Uterus (tissue), 4 donors: ENCODE data around the gene TRIP10. TPM values are rescaled to one million over a fixed set of nuclear protein-coding genes. Genes with fewer than 3 reads are reported as not detected.

Source experiments
- DNase-seq, 2 donors: peaks; one replicate each; pipeline ENCODE4 v3.0.0-alpha.2; 2019 to 2020
- H3K27ac ChIP-seq, 2 donors: fragments of 200-600 bp; sonication (generic); 1 replicate in 1 of 2; 2 replicates in 1 of 2; pipeline ENCODE4 v1.5.1; 2016 to 2018
- H3K27me3 ChIP-seq, 2 donors: fragments of 200-600 bp; sonication (generic); one replicate each; pipeline ENCODE4 v1.5.1; 2018 to 2019; ENCODE audit warnings: control low read depth in 1 of 2
- H3K36me3 ChIP-seq, 2 donors: fragments of 200-600 bp; sonication (generic); one replicate each; pipeline ENCODE4 v1.5.1; 2019; ENCODE audit warnings: control low read depth in 1 of 2
- H3K4me1 ChIP-seq, 2 donors: fragments of 200-600 bp; sonication (generic); one replicate each; pipeline ENCODE4 v1.5.1; 2018 to 2019; ENCODE audit warnings: control low read depth in 1 of 2
- H3K4me3 ChIP-seq, 2 donors: fragments of 200-600 bp; sonication (generic); 1 replicate in 1 of 2; 2 replicates in 1 of 2; pipeline ENCODE4 v1.5.1; 2018 to 2019; ENCODE audit warnings: mild to moderate bottlenecking in 1 of 2
- H3K9me3 ChIP-seq, 2 donors: fragments of 200-600 bp; sonication (generic); one replicate each; pipeline ENCODE4 v1.5.1; 2019; ENCODE audit warnings: control low read depth in 1 of 2
- CTCF ChIP-seq, 4 experiments: fragments of 200-600 bp in 2 of 4; fragments of 450-650 bp in 2 of 4; sonication (generic) in 2 of 4; IDR thresholded peaks; one replicate each; pipeline ENCODE4 v1.5.1; 2016 to 2019; ENCODE audit warnings: antibody characterized with exemption in 4 of 4, mild to moderate bottlenecking in 2 of 4, moderate library complexity in 1 of 4
- POLR2A ChIP-seq, 2 donors: fragments of 450-650 bp; IDR thresholded peaks; one replicate each; pipeline ENCODE4 v1.6.1; 2016; ENCODE audit warnings: antibody characterized with exemption in 2 of 2, mild to moderate bottlenecking in 1 of 2, moderate library complexity in 1 of 2
- intact Hi-C: fragments of 100-400 bp; cut with DNase I; formaldehyde crosslinking; loops from one replicate; pipeline ENCODE4 v1.15.1; 2023; ENCODE audit warnings: low total_unique reads
- total RNA-seq, 4 donors: library from RNA; depleted of rRNA in 3 of 4; stranded (reverse); fragments of >200 nt in 3 of 4; gene quantifications; one replicate each; pipeline versions ENCODE4 v1.1.0 to v1.2.4, GENCODE V29; 2014 to 2023
- donor health status: DM: yes; HTN: yes; CAD: no.

The TRIP10 gene
- total RNA-seq, 4 donors from 2014 or later = 36.0 to 144 (median 48.2) TPM

GRCh38 chr19:6710273-6711077, 29.0 kb upstream of the TRIP10 start:
- no peak overlapping the region for H3K4me3 ChIP-seq
- TF ChIP-seq POLR2A (IDR thresholded peaks at IDR 0.05) = no peak
- H3K9me3 ChIP-seq = no peaks in the 10 kb centered on the region
- no peak overlapping the region for H3K27ac ChIP-seq
- intact Hi-C loops = no loop called here
- DNase-seq = no peak
- no peaks in the 10 kb centered on the region for H3K4me1 ChIP-seq
- H3K36me3 ChIP-seq = no peaks in the 10 kb centered on the region
- H3K27me3 ChIP-seq = no peaks in the 10 kb centered on the region

DNA sequence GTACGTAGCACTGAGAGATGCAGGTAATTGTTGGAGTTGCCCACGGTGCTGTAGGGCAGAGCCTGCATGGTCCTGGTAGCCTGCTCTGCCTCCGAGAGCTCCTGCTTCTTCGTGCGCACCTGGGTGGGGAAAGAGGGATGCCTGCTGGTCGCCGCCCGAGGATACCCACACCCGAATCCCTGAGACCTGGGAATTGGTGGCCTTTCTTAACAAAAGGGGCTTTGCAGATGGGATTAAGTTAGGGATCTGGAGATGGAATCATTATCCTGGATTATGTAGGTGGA, 28.5 kb upstream of the TRIP10 start:
- Histone ChIP-seq H3K4me1 (no peaks in the 10 kb centered on the region), H3K27me3 (no peaks in the 10 kb centered on the region), H3K4me3 (no peak overlapping the region), H3K9me3 (no peaks in the 10 kb centered on the region), H3K36me3 (no peaks in the 10 kb centered on the region), H3K27ac (no peak overlapping the region)
- TF ChIP-seq POLR2A (IDR thresholded peaks at IDR 0.05) (no peak), CTCF (IDR thresholded peaks at IDR 0.05) (no peak)
- no peak for DNase-seq
- intact Hi-C loops = no loop called here

DNA sequence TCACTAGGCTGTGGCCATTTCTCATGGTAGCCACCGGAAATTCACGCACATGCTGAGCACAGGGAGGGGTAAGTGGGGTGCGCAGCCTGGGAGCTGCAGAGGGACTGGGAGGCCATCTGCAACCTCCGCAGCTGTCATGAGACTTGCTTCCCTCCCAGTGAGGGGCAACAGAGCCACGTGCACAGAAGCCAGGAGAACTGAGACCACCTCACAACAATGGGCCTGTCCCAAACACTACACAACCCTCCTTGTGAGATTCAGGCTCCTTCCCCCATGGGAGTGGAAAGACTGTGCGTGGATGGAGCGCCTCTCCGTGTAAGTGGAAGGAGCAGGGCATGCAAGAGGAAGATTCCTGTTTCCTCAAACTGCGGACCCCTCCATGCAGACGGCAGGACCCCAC, 27.9 kb upstream of the TRIP10 start:
- Histone ChIP-seq H3K27me3 (no peaks in the 10 kb centered on the region), H3K9me3 (no peaks in the 10 kb centered on the region), H3K36me3 (no peaks in the 10 kb centered on the region), H3K4me3 (no peak overlapping the region), H3K27ac (no peak overlapping the region), H3K4me1 (no peaks in the 10 kb centered on the region)
- TF ChIP-seq CTCF (IDR thresholded peaks at IDR 0.05) = no peak
- TF ChIP-seq POLR2A (IDR thresholded peaks at IDR 0.05) = no peak
- no peak for DNase-seq
- intact Hi-C loops = no loop called here

DNA sequence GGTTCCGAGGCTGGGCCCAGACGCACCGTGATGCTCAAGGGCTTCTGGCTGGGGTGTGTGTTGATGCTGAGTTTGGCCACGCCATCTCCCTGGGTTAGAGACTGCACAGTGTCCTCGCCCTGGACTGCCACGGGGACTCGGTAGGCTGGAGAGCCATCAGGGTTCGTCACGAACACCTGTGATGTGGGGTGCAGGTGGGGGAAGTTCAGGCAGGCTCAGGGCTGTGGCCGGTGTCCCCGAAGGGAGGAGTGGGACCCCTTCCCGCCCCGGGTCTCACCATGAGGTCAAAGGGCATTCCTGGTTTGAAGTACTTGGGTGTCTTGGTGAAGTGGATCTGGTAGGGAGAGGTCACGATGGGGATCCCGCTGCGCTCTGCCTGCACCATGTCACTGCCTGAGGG, 27.2 kb upstream of the TRIP10 start:
- intact Hi-C loops = no loop called here
- no peak for DNase-seq

GRCh38 chr19:6712692-6713670, 26.5 kb upstream of the TRIP10 start:
- Histone ChIP-seq H3K9me3 (no peaks in the 10 kb centered on the region), H3K27ac (no peak overlapping the region), H3K4me1 (no peaks in the 10 kb centered on the region), H3K36me3 (no peaks in the 10 kb centered on the region), H3K4me3 (no peak overlapping the region), H3K27me3 (no peaks in the 10 kb centered on the region)
- intact Hi-C loops = no loop called here
- TF ChIP-seq CTCF (IDR thresholded peaks at IDR 0.05) = no peak
- TF ChIP-seq POLR2A (IDR thresholded peaks at IDR 0.05) = no peak
- no peak for DNase-seq

More for the DNA sequence above, 27.2 kb upstream of the TRIP10 start:
- Histone ChIP-seq H3K4me1 (no peaks in the 10 kb centered on the region), H3K27ac (no peak overlapping the region), H3K36me3 (no peaks in the 10 kb centered on the region), H3K27me3 (no peaks in the 10 kb centered on the region), H3K9me3 (no peaks in the 10 kb centered on the region), H3K4me3 (no peak overlapping the region)
- TF ChIP-seq POLR2A (IDR thresholded peaks at IDR 0.05) (no peak), CTCF (IDR thresholded peaks at IDR 0.05) (no peak)
